Measurements from ENCODE around the gene TTC16.

TTC16 gene

GRCh38 chr9:127698985-127699670 is 16.8 kb upstream of the TTC16 start:
- peak; percentile 89 for FAIRE-seq

GRCh38 chr9:127700140-127700539 is 15.7 kb upstream of the TTC16 start:
- no peak for FAIRE-seq

GRCh38 chr9:127700594-127701255 is 15.2 kb upstream of the TTC16 start:
- no peak for FAIRE-seq

GRCh38 chr9:127703289-127703946 is 12.5 kb upstream of the TTC16 start:
- FAIRE-seq: no peak

- no peak for FAIRE-seq
Measured at GRCh38 chr9:127705577-127706379, 10.1 kb upstream of the TTC16 start.

GRCh38 chr9:127706836-127707241 is 9.0 kb upstream of the TTC16 start, which contains the start of gene CFAP157:
Gene CFAP157 (plus strand): TSS chr9:127706988. CDS start chr9:127707032, 44 bp downstream.
- no peak for FAIRE-seq

- FAIRE-seq: no peak
Measured at GRCh38 chr9:127707766-127708165, 8.1 kb upstream of the TTC16 start.

GRCh38 chr9:127708952-127709587 is 6.8 kb upstream of the TTC16 start:
- FAIRE-seq: no peak

- no peak for FAIRE-seq
Measured at GRCh38 chr9:127710204-127710783, 5.6 kb upstream of the TTC16 start.

GRCh38 chr9:127711226-127711701 is 4.6 kb upstream of the TTC16 start:
- FAIRE-seq: no peak

- no peak for FAIRE-seq
Measured at GRCh38 chr9:127711831-127712274, 4.0 kb upstream of the TTC16 start.

- no peak for FAIRE-seq
Measured at GRCh38 chr9:127712371-127712770, 3.5 kb upstream of the TTC16 start.

- FAIRE-seq: no peak
Measured at GRCh38 chr9:127712867-127713266, 3.0 kb upstream of the TTC16 start.

- FAIRE-seq: no peak
Measured at GRCh38 chr9:127714020-127714750, 1.7 kb upstream of the TTC16 start.

- FAIRE-seq: no peak
Measured at GRCh38 chr9:127714951-127715469, 869 bp upstream of the TTC16 start.

GRCh38 chr9:127716412-127716811 is 533 bp downstream of the TTC16 start:
- FAIRE-seq: no peak

GRCh38 chr9:127717766-127718165 is 1.9 kb downstream of the TTC16 start:
- FAIRE-seq: no peak

- no peak for FAIRE-seq
Measured at GRCh38 chr9:127720031-127720864, 4.4 kb downstream of the TTC16 start.

- FAIRE-seq: no peak
Measured at GRCh38 chr9:127720865-127721227, 5.0 kb downstream of the TTC16 start.

- no peak for FAIRE-seq
Measured at GRCh38 chr9:127721391-127721821, 5.5 kb downstream of the TTC16 start.
